ENCODE measurements around the gene AK5. TPM values are rescaled to one million over a fixed set of nuclear protein-coding genes. Genes with fewer than 3 reads are reported as not detected.

Gene AK5
- total RNA-seq, 2 donors from 2014 or later: 3.1 to 20.8 TPM

- no peak for TF ChIP-seq POLR2AphosphoS5 (IDR thresholded peaks at IDR 0.05)
- TF ChIP-seq CTCF (IDR thresholded peaks at IDR 0.05): no peak
- no peak for TF ChIP-seq POLR2A (IDR thresholded peaks at IDR 0.05)
These were observed 6.6 kb upstream of the AK5 start for GRCh38 chr1:77275194-77275593.

GRCh38 chr1:77276941-77277340, 4.9 kb upstream of the AK5 start:
- no peak for TF ChIP-seq POLR2AphosphoS5 (IDR thresholded peaks at IDR 0.05)
- TF ChIP-seq CTCF (IDR thresholded peaks at IDR 0.05): no peak
- no peaks in the 10 kb centered on the region for H3K9me3 ChIP-seq
- intact Hi-C loops (cut with DNase I): no loop called here
- DNase-seq (ENCODE audit: low spot score): no peak
- no peak overlapping the region for H3K4me3 ChIP-seq
- 40% methylated on average over 2 of the region's 2 CpGs for WGBS
- no peaks in the 10 kb centered on the region for H3K27me3 ChIP-seq (replicated peaks; ENCODE audit: insufficient read depth)
- no peaks in the 10 kb centered on the region for H3K4me1 ChIP-seq (replicated peaks)
- H3K27ac ChIP-seq: no peak overlapping the region
- H3K36me3 ChIP-seq: no peaks in the 10 kb centered on the region

More at GRCh38 chr1:77275194-77275593, 6.6 kb upstream of the AK5 start:
- no peak for DNase-seq (ENCODE audit: low spot score)
- H3K9me3 ChIP-seq: no peaks in the 10 kb centered on the region
- no peaks in the 10 kb centered on the region for H3K27me3 ChIP-seq (replicated peaks; ENCODE audit: insufficient read depth)
- no peaks in the 10 kb centered on the region for H3K36me3 ChIP-seq
- H3K4me1 ChIP-seq (replicated peaks): no peaks in the 10 kb centered on the region
- no peak overlapping the region for H3K4me3 ChIP-seq
- no peak overlapping the region for H3K27ac ChIP-seq
- 54% methylated on average over 5 of the region's 5 CpGs for WGBS
- intact Hi-C loops (cut with DNase I): no loop called here

GRCh38 chr1:77279929-77280328, 1.9 kb upstream of the AK5 start:
- intact Hi-C loops (cut with DNase I): no loop called here
- Histone ChIP-seq H3K9me3 (no peaks in the 10 kb centered on the region), H3K4me1 (replicated peaks) (peaks cover 4% of the 10 kb centered on the region), H3K27ac (no peak overlapping the region), H3K36me3 (no peaks in the 10 kb centered on the region), H3K4me3 (no peak overlapping the region), H3K27me3 (replicated peaks; ENCODE audit: insufficient read depth) (no peaks in the 10 kb centered on the region)
- 65% methylated on average over 2 of the region's 2 CpGs for WGBS
- DNase-seq (ENCODE audit: low spot score): no peak
- TF ChIP-seq CTCF (IDR thresholded peaks at IDR 0.05) (no peak), POLR2AphosphoS5 (IDR thresholded peaks at IDR 0.05) (no peak), POLR2A (IDR thresholded peaks at IDR 0.05) (no peak)

- H3K36me3 ChIP-seq: no peaks in the 10 kb centered on the region
- no peaks in the 10 kb centered on the region for H3K9me3 ChIP-seq
- H3K4me1 ChIP-seq (replicated peaks): peaks cover 4% of the 10 kb centered on the region
- no peak for DNase-seq (ENCODE audit: low spot score)
- H3K27ac ChIP-seq: no peak overlapping the region
- WGBS: 91% methylated on average over 4 of the region's 4 CpGs
- no peak overlapping the region for H3K4me3 ChIP-seq
- H3K27me3 ChIP-seq (replicated peaks; ENCODE audit: insufficient read depth): no peaks in the 10 kb centered on the region
- TF ChIP-seq CTCF (IDR thresholded peaks at IDR 0.05): no peak
- TF ChIP-seq POLR2A (IDR thresholded peaks at IDR 0.05): no peak
- TF ChIP-seq POLR2AphosphoS5 (IDR thresholded peaks at IDR 0.05): no peak
- intact Hi-C loops (cut with DNase I): no loop called here
These were observed 857 bp upstream of the AK5 start for GRCh38 chr1:77280962-77281361.

- H3K36me3 ChIP-seq: no peaks in the 10 kb centered on the region
- H3K9me3 ChIP-seq: no peaks in the 10 kb centered on the region
- DNase-seq (ENCODE audit: low spot score): no peak
- no peaks in the 10 kb centered on the region for H3K27me3 ChIP-seq (replicated peaks; ENCODE audit: insufficient read depth)
- no peak for TF ChIP-seq POLR2A (IDR thresholded peaks at IDR 0.05)
- TF ChIP-seq CTCF (IDR thresholded peaks at IDR 0.05): no peak
- no peak for TF ChIP-seq POLR2AphosphoS5 (IDR thresholded peaks at IDR 0.05)
- under 1% methylated on average over 44 of the region's 47 CpGs for WGBS
- H3K27ac ChIP-seq: no peak overlapping the region
- intact Hi-C loops (cut with DNase I): no loop called here
- peak overlapping the region; percentile 34 to 40 for H3K4me3 ChIP-seq
- H3K4me1 ChIP-seq (replicated peaks): peaks cover 4% of the 10 kb centered on the region
These were observed 507 bp downstream of the AK5 start for GRCh38 chr1:77282187-77282865.

All from prostate gland (tissue), 2 donors.